A549 (cell line): Measurements from ENCODE around the gene UNC45A. TPM values are rescaled to one million over a fixed set of nuclear protein-coding genes. Genes with fewer than 3 reads are reported as not detected.
A peak's percentile ranks its signal among the peaks of the same experiment; 100 is the strongest.

Source experiments
- ATAC-seq, 2 experiments: fragments of 200-7000 bp in 1 of 2; fragments of >200 bp in 1 of 2; cut with Nextera tagmentation in 1 of 2; cut with Tn5 transposase in 1 of 2; 3 replicates each; pipeline versions ENCODE4 v1.8.0 to v1.9.1; 2018 to 2020; ENCODE audit warnings: mild to moderate bottlenecking in 1 of 2, moderate library complexity in 1 of 2
- CTCF ChIA-PET: fragments of 300-600 bp; sonication (Branson Sonifier 250); formaldehyde crosslinking; extraction: SDS; loops from one replicate; lab custom pipeline; 2021; ENCODE audit warnings: antibody characterized with exemption, inconsistent platforms; lab: Yijun Ruan, JAX
- POLR2A ChIA-PET: fragments of 350-600 bp; formaldehyde crosslinking; extraction: SDS; loops from one replicate; lab custom pipeline; 2021; ENCODE audit warnings: antibody characterized with exemption, inconsistent platforms; lab: Yijun Ruan, JAX
- DNase-seq, 2 experiments: peaks; one replicate each; pipeline versions ENCODE4 v3.0.0 to v3.0.0-alpha.2; 2011 to 2016; ENCODE audit warnings: low read depth in 1 of 2, low spot score in 1 of 2
- FAIRE-seq: peaks from 2 replicates; lab custom pipeline; 2011; peaks lifted over from hg19 to GRCh38; lab: Jason Lieb, UNC
- H3K27ac ChIP-seq, 2 experiments: fragments of >200 bp; sonication (Bioruptor Twin); formaldehyde crosslinking; 3 replicates each; pipeline ENCODE4 v1.5.1; 2016 to 2017
- H3K4me1 ChIP-seq: fragments of >200 bp; sonication (Bioruptor Twin); formaldehyde crosslinking; 3 replicates; pipeline ENCODE4 v1.6.1; 2016
- H3K4me2 ChIP-seq: fragments of >200 bp; sonication (Bioruptor Twin); formaldehyde crosslinking; 3 replicates; pipeline ENCODE4 v1.6.1; 2016
- H3K4me3 ChIP-seq: fragments of >200 bp; sonication (Bioruptor Twin); formaldehyde crosslinking; 3 replicates; pipeline ENCODE4 v1.5.1; 2016
- H3K9me3 ChIP-seq: fragments of >200 bp; sonication (Bioruptor Twin); formaldehyde crosslinking; 3 replicates; pipeline ENCODE4 v1.6.1; 2016
- CBX8 ChIP-seq: fragments of 200-600 bp; sonication (generic); IDR thresholded peaks from 2 replicates; pipeline ENCODE4 v1.6.1; 2016
- CEBPB ChIP-seq, 2 experiments: fragments of >200 bp in 1 of 2; sonication (Bioruptor Twin) in 1 of 2; formaldehyde crosslinking in 1 of 2; IDR thresholded peaks; 2 replicates each; pipeline ENCODE4 v1.6.1; 2012 to 2016
- CHD2 ChIP-seq: fragments of 150-350 bp; IDR thresholded peaks from 2 replicates; pipeline ENCODE4 v1.6.1; 2014; ENCODE audit warnings: low read length; ENCODE audit not compliant: partially characterized antibody
- CHD4 ChIP-seq: fragments of 200-600 bp; sonication (generic); IDR thresholded peaks from 2 replicates; pipeline ENCODE4 v1.6.1; 2016; ENCODE audit warnings: antibody characterized with exemption, mild to moderate bottlenecking, borderline replicate concordance
- EHMT2 ChIP-seq: fragments of 200-600 bp; sonication (generic); IDR thresholded peaks from 2 replicates; pipeline ENCODE4 v1.6.1; 2016; ENCODE audit warnings: antibody characterized with exemption, low read depth, mild to moderate bottlenecking, moderate library complexity
- GATA3 ChIP-seq: IDR thresholded peaks from 2 replicates; pipeline ENCODE4 v1.6.1; 2012; ENCODE audit warnings: borderline replicate concordance
- HOXB13 ChIP-seq: fragments of 250-450 bp; sonication (Bioruptor Pico); IDR thresholded peaks from 2 replicates; pipeline ENCODE4 v1.5.0; 2020; ENCODE audit warnings: low read depth, mild to moderate bottlenecking, moderate library complexity
- JUN ChIP-seq, 2 experiments: fragments of >200 bp; sonication (Bioruptor Twin); formaldehyde crosslinking; IDR thresholded peaks; 2 replicates in 1 of 2; 3 replicates in 1 of 2; pipeline ENCODE4 v1.6.1; 2016 to 2017
- JUNB ChIP-seq: fragments of >200 bp; sonication (Bioruptor Twin); formaldehyde crosslinking; IDR thresholded peaks from 2 replicates; pipeline ENCODE4 v1.6.1; 2016
- KDM5A ChIP-seq: fragments of 200-600 bp; sonication (generic); IDR thresholded peaks from 2 replicates; pipeline ENCODE4 v1.6.1; 2016; ENCODE audit warnings: antibody characterized with exemption, mild to moderate bottlenecking
- MAFK ChIP-seq: fragments of 450-650 bp; IDR thresholded peaks from 2 replicates; pipeline ENCODE4 v1.6.1; 2014; ENCODE audit not compliant: partially characterized antibody
- MAZ ChIP-seq: fragments of 150-350 bp; IDR thresholded peaks from 2 replicates; pipeline ENCODE4 v1.6.1; 2014; ENCODE audit warnings: antibody characterized with exemption, low read depth, low read length, borderline replicate concordance
- NFE2L2 ChIP-seq: fragments of 150-350 bp; conservative IDR thresholded peaks from 2 replicates; pipeline ENCODE4 v1.6.1; 2014; ENCODE audit warnings: low read length
- NR3C1 ChIP-seq: fragments of >200 bp; sonication (Bioruptor Twin); formaldehyde crosslinking; IDR thresholded peaks from 3 replicates; pipeline ENCODE4 v1.6.1; 2017
- PHF8 ChIP-seq: fragments of 200-600 bp; sonication (generic); IDR thresholded peaks from 2 replicates; pipeline ENCODE4 v1.6.1; 2016; ENCODE audit warnings: low read depth, mild to moderate bottlenecking, antibody characterized with exemption, moderate library complexity, borderline replicate concordance
- POLR2A ChIP-seq: IDR thresholded peaks from 2 replicates; pipeline ENCODE4 v1.6.1; 2012; ENCODE audit warnings: mild to moderate bottlenecking, low read length
- RARB ChIP-seq: fragments of 250-450 bp; sonication (Bioruptor Pico); IDR thresholded peaks from 2 replicates; pipeline ENCODE4 v1.8.0; 2021; ENCODE audit warnings: mild to moderate bottlenecking, moderate library complexity
- RCOR1 ChIP-seq: fragments of 150-350 bp; IDR thresholded peaks from 2 replicates; pipeline ENCODE4 v1.6.1; 2014; ENCODE audit warnings: antibody characterized with exemption, low read length, low read depth
- RFX5 ChIP-seq: fragments of 450-650 bp; IDR thresholded peaks from 2 replicates; pipeline ENCODE4 v1.7.1; 2014; ENCODE audit warnings: antibody characterized with exemption, mild to moderate bottlenecking, moderate library complexity
- SMC3 ChIP-seq: fragments of >200 bp; sonication (Bioruptor Twin); formaldehyde crosslinking; IDR thresholded peaks from 3 replicates; pipeline ENCODE4 v1.6.1; 2018; ENCODE audit warnings: inconsistent platforms
- TP53 ChIP-seq: fragments of 250-450 bp; sonication (Bioruptor Pico); IDR thresholded peaks from 2 replicates; pipeline ENCODE4 v1.5.0; 2021; ENCODE audit warnings: mild to moderate bottlenecking, moderate library complexity
- ZC3H11A ChIP-seq: fragments of 450-650 bp; IDR thresholded peaks from 2 replicates; pipeline ENCODE4 v1.6.1; 2014; ENCODE audit warnings: antibody characterized with exemption, mild to moderate bottlenecking
- ZSCAN20 ChIP-seq: fragments of 250-450 bp; sonication (Bioruptor Pico); IDR thresholded peaks from 2 replicates; pipeline ENCODE4 v1.8.0; 2022; ENCODE audit warnings: mild to moderate bottlenecking, moderate library complexity
- WGBS: methylation state at CpG from one replicate; pipeline ENCODE4 v1.1.6; 2017; ENCODE audit errors: missing lambda C conversion rate; 5-methylcytosine and 5-hydroxymethylcytosine counted together
- polyA plus RNA-seq, 4 experiments: library from polyadenylated mRNA; depleted of rRNA in 3 of 4; stranded (reverse); fragments of >200 nt; fragmentation: RNase III in 1 of 4; extraction: RNeasy Plus Mini Kit Qiagen cat#74134 plus additional on column Dnase treatment in 1 of 4; gene quantifications; 2 replicates in 3 of 4; 3 replicates in 1 of 4; pipeline ENCODE4 v1.2.3, GENCODE V29; 2011 to 2017
- TF ChIP-seq, protein P1 (sequence below): fragments of 200-600 bp; sonication (generic); IDR thresholded peaks from 2 replicates; pipeline ENCODE4 v1.6.1; 2016; ENCODE audit warnings: antibody characterized with exemption, mild to moderate bottlenecking, moderate library complexity
- TF ChIP-seq, protein P2 (sequence below): fragments of 250-450 bp; sonication (Bioruptor Pico); IDR thresholded peaks from 2 replicates; pipeline ENCODE4 v1.5.0; 2021; ENCODE audit warnings: mild to moderate bottlenecking, moderate library complexity, borderline replicate concordance
- TF ChIP-seq, protein P3 (sequence below): fragments of 150-350 bp; IDR thresholded peaks from 2 replicates; pipeline ENCODE4 v1.6.1; 2014; ENCODE audit warnings: low read depth, mild to moderate bottlenecking, low read length

The UNC45A gene
- polyA plus RNA-seq, 2 of the 4 experiments (the other 2 are of a cell fraction), result 48.2 to 80.4 TPM

DNA sequence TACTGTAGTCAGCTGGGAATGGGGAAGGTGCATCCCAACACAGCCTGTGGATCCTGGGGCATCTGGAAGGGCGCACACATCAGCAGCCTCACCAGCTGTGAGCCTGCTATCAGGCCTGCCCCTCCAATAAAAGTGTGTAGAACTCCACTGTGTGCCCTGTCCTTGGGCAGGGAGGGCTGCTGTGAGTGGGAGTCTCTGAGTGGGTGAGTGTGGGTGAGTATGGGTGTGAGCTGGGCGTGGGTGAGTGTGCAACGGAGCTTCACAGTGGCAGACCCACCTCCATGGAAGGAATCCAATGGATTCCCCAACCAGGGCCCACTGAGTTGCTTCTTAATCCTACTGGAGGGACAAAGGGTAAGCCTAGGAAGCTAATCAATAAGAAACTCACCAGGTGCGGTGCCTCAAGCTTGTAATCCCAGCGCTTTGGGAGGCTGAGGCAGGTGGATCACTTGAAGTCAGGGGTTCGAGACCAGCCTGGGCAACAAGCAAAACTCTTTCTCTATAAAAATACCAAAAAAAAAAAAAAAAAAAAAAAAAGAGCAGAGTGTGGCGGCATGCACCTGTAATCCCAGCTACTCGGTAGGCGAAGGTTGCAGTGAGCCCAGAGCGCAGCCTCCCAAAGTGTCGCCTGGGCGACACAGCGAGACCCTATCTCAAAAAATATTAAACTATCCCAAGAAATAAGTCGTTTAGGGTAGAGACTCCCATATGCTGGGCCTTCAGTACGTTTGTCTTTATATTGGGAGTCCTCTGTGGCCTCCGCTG, 19.0 kb downstream of the UNC45A start:
- Histone ChIP-seq H3K27ac (peak overlapping the region; percentile 95 to 98; a peak in 4 of 6 replicates), H3K4me2 (peak overlapping the region; percentile 99), H3K4me1 (peaks cover 28% of the 10 kb centered on the region), H3K4me3 (peak overlapping the region; percentile 83), H3K9me3 (no peaks in the 10 kb centered on the region)
- CTCF ChIA-PET, result interaction anchor here (0.5 to 25.4 kb wide), 11 partner anchors 8 to 473 kb away, joined by 3 to 536 read pairs (median 5); partner anchors contain the start of genes HDDC3 and UNC45A
- no peak for TF ChIP-seq HOXB13 (CRISPR knock-in tag)
- TF ChIP-seq NR3C1, result no peak
- DNase-seq, result no peak
- no peak for FAIRE-seq
- POLR2A ChIA-PET, result interaction anchor here (0.6 to 1.9 kb wide), 9 partner anchors 10 to 96 kb away, joined by 3 to 20 read pairs (median 4); partner anchors contain the start of genes HDDC3, PRC1 and UNC45A
- no peak for ATAC-seq
- WGBS, result 75% methylated on average over 16 of the region's 16 CpGs

DNA sequence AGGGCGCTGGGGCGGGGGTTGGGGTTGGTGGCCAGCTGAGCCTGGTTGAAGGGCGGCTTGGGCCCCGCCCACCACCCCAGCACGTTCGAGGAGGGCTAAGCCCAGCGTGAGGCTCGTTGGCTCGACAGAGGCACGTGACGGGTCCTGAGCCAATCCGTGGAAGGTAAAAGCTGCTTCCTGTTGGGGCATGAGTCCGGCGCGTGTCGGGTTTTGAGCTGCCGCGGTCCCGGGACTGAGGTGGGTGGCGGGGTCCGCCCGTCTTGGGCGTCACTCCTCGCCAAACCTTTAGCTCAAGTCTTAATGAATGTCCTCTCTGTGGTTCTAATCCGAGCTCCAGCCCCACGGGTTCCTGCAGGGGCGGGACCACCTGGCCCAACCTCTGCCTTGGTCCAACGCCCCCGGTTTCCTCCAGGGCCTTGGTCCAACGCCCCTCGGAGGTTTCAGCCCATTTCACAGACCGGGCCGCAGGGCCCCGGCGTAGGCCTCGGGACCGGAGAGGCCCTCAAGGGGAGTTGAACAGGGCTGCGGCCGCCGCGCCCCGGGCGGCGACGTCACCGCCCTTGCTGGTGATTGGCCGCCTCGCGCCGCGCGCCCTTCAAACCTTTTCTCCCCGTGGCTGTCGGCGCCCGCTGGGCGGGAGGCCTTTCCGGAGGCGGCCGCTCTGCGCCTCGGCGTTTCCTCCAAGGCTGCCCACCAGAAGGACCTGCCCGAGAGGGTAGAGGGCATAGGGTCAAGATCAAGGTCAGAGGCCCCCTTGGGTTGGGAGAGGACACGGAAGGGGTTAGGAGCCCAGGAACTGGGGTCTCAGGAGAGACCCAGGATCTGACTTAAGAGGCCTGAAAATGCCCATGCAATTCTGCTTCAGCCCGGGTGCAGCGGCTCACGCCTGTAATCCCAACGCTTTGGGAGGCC, 19.9 kb downstream of the UNC45A start, which contains the start of gene RCCD1:
Gene RCCD1, plus strand, starts transcription at position 173 of the 912 bp plus-strand sequence. CDS start 1,851 bp downstream, outside the sequence.
- ATAC-seq (peak; percentile 84 to 94), DNase-seq (peak; percentile 98 to 100), FAIRE-seq (peak; percentile 100)
- H3K27ac ChIP-seq, result peak within 1 kb of the TSS; percentile 95 to 98
- peaks cover 19% of the 10 kb centered on the region for H3K4me1 ChIP-seq
- ChIA-PET POLR2A (interaction anchor here (0.6 to 1.9 kb wide), 11 partner anchors 9 to 318 kb away, joined by 3 to 20 read pairs (median 4); partner anchors contain the start of genes HDDC3, PRC1 and UNC45A), CTCF (interaction anchor here (0.8 to 25.4 kb wide), 17 partner anchors 8 to 318 kb away, joined by 3 to 536 read pairs (median 16); partner anchors contain the start of genes HDDC3, PRC1, UNC45A and VPS33B)
- peak within 1 kb of the TSS; percentile 83 for H3K4me3 ChIP-seq
- H3K9me3 ChIP-seq, result no peaks in the 10 kb centered on the region
- H3K4me2 ChIP-seq, result peak within 1 kb of the TSS; percentile 99
- 1% methylated on average over 51 of the region's 69 CpGs for WGBS
- TF ChIP-seq CEBPB (IDR thresholded peaks at IDR 0.05) (no peak), TP53 (CRISPR knock-in tag) (peak; percentile 92), POLR2A (peak; percentile 88), HOXB13 (CRISPR knock-in tag) (peak; percentile 51; the same call in 1 of the 2 replicates), NFE2L2 (no peak), GATA3 (no peak), MAFK (no peak), PHF8 (peak; percentile 96), RCOR1 (0 out of 2 replicates have a peak, but pooled peaks have one; percentile 61), SMC3 (no peak), RFX5 (peak; percentile 66; the same call in 1 of the 2 replicates), KDM5A (peak; percentile 71), JUN (IDR thresholded peaks at IDR 0.05) (peak; percentile 87 to 95), CHD2 (no peak), ZSCAN20 (CRISPR knock-in tag) (no peak), NR3C1 (no peak), CBX8 (no peak), JUNB (no peak), RARB (CRISPR knock-in tag) (peak; percentile 80; the same call in 1 of the 2 replicates), CHD4 (no peak), ZC3H11A (no peak), EHMT2 (no peak), MAZ (peak; percentile 41; the same call in 1 of the 2 replicates)
- TF ChIP-seq, protein P1, sequence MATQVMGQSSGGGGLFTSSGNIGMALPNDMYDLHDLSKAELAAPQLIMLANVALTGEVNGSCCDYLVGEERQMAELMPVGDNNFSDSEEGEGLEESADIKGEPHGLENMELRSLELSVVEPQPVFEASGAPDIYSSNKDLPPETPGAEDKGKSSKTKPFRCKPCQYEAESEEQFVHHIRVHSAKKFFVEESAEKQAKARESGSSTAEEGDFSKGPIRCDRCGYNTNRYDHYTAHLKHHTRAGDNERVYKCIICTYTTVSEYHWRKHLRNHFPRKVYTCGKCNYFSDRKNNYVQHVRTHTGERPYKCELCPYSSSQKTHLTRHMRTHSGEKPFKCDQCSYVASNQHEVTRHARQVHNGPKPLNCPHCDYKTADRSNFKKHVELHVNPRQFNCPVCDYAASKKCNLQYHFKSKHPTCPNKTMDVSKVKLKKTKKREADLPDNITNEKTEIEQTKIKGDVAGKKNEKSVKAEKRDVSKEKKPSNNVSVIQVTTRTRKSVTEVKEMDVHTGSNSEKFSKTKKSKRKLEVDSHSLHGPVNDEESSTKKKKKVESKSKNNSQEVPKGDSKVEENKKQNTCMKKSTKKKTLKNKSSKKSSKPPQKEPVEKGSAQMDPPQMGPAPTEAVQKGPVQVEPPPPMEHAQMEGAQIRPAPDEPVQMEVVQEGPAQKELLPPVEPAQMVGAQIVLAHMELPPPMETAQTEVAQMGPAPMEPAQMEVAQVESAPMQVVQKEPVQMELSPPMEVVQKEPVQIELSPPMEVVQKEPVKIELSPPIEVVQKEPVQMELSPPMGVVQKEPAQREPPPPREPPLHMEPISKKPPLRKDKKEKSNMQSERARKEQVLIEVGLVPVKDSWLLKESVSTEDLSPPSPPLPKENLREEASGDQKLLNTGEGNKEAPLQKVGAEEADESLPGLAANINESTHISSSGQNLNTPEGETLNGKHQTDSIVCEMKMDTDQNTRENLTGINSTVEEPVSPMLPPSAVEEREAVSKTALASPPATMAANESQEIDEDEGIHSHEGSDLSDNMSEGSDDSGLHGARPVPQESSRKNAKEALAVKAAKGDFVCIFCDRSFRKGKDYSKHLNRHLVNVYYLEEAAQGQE, result no peak
- TF ChIP-seq, protein P2, sequence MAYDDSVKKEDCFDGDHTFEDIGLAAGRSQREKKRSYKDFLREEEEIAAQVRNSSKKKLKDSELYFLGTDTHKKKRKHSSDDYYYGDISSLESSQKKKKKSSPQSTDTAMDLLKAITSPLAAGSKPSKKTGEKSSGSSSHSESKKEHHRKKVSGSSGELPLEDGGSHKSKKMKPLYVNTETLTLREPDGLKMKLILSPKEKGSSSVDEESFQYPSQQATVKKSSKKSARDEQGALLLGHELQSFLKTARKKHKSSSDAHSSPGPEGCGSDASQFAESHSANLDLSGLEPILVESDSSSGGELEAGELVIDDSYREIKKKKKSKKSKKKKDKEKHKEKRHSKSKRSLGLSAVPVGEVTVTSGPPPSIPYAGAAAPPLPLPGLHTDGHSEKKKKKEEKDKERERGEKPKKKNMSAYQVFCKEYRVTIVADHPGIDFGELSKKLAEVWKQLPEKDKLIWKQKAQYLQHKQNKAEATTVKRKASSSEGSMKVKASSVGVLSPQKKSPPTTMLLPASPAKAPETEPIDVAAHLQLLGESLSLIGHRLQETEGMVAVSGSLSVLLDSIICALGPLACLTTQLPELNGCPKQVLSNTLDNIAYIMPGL (CRISPR knock-in tag), result peak; percentile 39; the same call in 1 of the 2 replicates
- TF ChIP-seq, protein P3, sequence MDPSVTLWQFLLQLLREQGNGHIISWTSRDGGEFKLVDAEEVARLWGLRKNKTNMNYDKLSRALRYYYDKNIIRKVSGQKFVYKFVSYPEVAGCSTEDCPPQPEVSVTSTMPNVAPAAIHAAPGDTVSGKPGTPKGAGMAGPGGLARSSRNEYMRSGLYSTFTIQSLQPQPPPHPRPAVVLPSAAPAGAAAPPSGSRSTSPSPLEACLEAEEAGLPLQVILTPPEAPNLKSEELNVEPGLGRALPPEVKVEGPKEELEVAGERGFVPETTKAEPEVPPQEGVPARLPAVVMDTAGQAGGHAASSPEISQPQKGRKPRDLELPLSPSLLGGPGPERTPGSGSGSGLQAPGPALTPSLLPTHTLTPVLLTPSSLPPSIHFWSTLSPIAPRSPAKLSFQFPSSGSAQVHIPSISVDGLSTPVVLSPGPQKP, result no peak
